GM18873 (cell line): ENCODE results near the gene COL24A1.
"Not testable (repeated sequence)": the region's sequence is repeated elsewhere in the genome, so short reads cannot be mapped to it uniquely, and the experiment has no call there.

ENCODE experiments used
- ATAC-seq: cut with Tn5 transposase; IDR thresholded peaks from one replicate; pipeline ENCODE4 v1.9.1; 2021; ENCODE audit warnings: mild to moderate bottlenecking, moderate library complexity, moderate number of reproducible peaks; ENCODE audit not compliant: unreplicated experiment, low FRiP score

The COL24A1 gene

DNA sequence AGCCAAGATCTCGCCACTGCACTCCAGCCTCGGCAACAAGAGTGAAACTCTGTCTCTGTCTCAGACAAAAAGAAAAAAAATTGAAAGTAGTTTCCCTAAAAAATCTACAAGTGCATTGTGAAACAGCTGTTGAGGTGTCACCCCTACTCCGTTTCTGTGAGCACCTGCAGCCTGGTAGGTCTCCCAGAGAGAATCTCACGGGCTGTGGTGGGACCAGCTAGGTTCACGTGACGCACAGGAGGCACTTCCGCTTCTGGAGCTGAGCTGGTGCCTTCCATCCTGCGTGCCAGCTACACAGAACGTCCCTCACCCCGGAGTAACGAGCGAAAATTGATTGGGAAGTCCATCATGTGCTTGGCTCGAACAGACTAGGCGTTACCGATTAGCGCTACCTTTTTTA is 66.8 kb downstream of the COL24A1 start:
- ATAC-seq = no peak

DNA sequence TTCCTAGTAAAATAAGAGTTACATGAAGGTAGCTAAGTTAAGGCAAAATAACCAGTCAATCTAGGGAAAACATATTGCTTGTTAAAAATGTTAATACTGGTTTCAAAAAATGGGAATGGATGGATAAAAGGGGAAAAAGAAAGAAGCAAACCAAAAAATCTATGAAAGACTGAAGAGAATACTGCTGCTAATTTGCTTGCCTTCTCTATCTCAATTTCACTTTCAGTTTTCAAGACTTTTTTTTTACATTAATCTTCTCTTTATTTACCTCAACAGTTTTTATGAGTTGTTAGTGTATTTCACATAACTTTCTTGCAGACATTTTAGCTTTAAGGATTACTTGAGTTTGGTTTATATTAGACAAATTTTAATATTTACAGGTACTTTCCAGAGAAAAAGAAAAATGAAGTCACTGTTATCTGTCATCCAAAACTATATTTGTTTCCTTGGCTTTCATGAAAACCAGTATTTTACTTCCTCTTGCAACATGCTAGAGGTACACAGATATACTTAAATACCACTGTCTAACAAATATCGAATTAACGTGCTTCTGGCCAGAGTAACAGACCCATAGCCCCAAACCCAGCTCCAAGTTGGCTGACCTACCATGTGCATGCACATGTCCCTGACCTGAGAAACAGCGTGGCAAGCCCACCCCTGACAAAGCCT is 70.7 kb downstream of the COL24A1 start:
- ATAC-seq = peak; percentile 42

DNA sequence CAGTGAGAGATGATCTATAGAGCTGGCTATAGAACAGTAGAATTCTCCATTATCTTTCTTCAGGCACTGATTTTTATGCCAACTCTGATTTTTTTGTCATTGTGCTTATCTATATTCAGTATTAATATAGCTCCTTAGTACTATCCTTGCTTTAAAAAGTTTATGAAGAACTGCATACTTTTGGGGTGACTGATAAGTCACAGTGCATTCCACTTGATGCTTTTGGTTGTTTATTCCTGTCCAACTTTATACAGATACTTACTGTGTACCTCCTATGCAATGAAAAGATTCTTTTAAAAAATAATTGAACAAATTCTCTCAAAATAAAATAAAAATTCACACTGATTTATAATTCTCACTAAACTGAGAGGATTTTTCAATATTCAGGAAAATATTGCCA is 71.6 kb downstream of the COL24A1 start:
- ATAC-seq = no peak

DNA sequence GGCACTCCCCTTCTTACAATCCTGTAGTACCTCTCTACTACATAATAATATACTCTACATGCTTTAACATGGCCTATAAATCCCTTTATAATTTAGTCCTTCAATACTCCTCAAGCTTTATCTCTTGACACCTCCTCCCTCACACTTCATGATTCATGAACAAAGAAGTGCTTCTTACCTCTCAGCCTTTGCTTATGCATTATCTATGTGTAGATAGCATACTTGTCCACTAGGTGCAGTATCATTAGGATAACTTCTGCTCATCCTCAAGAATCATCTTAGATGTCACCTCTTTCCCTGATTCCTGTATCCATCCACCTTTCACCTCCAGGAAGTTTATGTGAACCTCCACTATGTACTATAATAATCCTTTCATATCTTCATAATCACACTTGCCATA is 74.4 kb downstream of the COL24A1 start:
- ATAC-seq = no peak

DNA sequence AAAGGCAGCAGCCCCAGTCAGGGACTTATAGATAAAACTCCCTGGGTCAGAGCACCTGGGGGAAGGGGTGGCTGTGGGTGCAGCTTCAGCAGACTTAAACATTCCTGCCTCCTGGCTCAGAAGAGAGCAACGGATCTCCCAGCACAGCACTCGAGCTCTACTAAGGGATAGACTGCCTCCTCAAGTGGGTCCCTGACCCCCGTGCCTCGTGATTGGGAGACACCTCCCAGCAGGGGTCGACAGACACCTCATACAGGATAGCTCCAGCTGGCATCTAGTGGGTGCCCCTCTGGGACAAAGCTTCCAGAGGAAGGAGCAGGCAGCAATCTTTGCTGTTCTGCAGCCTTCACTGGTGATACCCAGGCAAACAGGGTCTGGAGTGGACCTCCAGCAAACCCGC is 84.1 kb downstream of the COL24A1 start:
- ATAC-seq = not testable (repeated sequence)

DNA sequence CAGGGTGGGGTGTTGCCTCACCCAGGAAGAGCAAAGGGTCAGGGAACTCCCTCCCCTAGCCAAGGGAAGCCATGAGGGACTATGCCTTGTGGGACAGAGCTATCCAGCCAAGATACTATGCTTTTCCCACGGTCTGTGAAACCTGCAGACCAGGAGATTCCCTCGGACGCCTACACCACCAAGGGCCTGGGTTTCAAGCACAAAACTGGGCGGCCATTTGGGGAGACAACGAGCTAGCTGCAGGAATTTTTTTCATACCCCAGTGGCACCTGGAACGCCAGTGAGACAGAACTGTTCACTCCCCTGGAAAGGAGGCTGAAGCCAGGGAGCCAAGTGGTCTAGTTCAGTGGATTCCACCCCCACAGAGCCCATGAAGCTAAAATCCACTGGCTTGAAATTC is 84.7 kb downstream of the COL24A1 start:
- ATAC-seq = not testable (repeated sequence)

DNA sequence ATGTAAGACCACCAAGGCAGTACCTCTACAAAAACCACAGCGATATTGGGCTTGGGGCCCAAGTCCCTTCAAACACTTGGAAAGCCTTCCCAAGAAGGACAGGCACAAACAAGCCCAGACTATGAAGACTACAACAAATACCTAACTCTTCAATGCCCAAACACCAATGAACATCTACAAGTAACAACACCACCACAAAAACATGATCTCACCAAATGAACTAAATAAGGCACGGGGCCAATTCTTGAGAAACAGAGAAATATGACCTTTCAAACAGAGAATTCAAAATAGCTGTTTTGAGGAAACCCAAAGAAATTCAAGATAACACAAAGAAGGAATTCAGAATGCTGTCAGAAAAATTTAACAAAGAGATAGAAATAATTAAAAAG is 86.8 kb downstream of the COL24A1 start:
- no peak for ATAC-seq

DNA sequence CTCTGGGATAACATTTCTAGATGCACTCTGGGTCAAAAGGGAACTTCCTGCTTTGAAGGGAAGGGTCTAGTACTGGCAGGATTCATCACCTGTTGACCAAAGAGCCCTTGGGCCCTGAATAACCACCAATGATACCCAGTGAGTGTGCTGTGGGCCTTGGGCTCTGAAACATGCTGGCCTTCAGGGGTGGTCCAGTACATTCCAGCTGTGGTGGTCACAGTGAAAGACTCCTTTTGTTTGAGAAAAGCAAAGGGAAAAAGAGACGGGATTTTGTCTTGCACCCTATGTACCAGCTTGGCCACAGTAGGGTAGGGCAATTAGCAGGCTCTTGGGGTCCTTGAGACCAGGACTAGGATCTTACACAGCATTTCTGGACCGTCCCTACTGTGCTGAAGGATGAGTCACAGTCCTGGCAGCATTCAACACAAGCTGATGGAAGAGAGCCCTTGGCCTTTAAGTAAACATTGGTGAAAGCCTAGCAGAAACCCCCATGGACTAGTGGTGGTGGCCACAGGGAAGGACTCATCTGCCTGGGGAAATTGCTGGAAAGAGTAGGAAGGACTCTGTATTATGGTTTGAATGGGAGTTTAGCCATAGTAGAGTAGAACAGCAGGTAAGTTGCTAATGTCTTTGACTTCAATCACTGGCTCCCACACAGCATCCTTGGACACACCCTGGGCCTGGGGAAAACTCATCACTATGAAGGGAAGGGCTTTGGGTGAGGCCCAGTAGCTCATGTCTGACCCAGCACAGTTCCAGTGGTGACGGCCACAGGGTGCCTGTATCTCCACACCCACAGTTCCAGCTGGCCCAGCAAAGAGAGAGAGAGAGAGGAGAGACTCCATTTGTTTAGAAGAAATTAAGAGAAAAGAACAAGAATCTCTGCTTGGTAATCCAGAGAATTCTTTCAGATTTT is 87.5 kb downstream of the COL24A1 start:
- no peak for ATAC-seq

DNA sequence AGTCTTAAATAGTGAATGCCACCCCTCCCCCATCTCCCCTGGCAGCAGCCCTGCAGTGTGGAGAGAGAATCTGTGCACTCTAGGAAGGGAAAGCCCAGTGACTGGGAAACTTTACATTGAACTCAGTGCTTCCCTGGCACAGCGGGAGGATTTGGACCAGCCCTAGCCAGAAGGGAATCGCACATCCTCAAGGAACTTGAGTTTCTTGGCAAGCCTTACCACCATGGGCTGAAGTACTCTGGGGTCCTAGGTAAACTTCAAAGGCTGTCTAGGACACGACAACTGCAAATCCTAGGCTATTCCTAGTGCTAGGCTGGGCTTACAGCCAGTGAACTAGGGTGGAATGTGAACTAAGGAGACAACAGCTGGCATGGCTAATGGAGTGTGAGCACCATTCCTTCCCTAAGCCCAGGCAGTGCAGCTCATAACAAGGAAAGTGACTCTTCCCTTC is 88.3 kb downstream of the COL24A1 start:
- ATAC-seq = no peak

DNA sequence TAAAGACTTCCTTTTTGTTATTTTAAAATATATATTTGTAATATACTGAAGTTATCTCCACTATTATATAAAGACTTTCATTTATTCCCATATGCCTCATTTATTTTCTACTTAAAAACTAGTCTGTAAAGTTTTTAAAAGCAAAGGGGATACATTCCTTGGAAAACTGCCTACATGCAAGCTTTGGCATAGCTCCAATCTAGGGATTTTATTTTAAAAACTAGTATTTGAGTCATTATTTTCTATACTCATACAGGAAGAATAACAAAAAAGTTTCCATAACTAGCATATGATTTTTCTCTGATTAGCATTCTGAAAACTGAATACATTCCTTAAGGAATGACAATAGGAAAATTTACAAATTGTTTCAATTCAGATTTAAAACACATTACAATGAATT is 88.9 kb downstream of the COL24A1 start:
- no peak for ATAC-seq

DNA sequence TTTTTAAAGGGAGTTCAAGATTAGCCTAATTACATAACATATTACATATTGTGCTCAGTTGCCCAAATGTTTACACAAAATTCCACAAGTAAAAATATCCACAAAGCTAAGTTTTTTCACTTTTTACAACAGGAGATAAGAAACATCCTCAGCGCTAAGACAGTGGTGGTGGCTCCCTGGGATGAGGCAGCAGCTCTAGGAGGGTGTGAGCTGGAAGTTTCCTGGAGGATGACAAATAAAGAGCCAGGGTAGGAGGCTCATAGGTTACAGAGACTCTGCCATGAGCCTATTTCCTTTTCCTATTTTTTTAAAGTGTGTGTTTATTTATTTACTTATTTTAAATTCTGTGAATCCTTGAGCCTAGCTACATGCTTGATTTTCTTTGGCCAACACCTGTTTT is 91.7 kb downstream of the COL24A1 start:
- no peak for ATAC-seq

DNA sequence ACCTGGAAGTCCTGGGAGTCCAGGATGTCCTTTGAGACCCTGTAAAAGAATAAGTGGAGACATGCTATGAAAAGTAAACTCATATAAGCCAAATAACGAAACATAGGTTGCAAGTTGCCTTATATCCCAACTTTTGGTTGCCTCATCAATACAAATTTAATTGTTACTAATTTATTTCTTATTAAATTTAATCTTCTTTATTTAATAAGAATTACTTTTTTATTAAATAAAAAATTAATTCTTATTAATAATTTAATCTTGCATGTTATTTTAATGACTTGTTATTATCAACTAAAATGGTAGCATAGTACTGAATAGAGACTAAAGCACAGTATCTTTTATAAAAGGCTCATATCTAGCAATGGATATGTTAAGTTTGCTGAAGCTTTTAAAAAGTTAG is 92.9 kb downstream of the COL24A1 start:
- ATAC-seq = no peak

DNA sequence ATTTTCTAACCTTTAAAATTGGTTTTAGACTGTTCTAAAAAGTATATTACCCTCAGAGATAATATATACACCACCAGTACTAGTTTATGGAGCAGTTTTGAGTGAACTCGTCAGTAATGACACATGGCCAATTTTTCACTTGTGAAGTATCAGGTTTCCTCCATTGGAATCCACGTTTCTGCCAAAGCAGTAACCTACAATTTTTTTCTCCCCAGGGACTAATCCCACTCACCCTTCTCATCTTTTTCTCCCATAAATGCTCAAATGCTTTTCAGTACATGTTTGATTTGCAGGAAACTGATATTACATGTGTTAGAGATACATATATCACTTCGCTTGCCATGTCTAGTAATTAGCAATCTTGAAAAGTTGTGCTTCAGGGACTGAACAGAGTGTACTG is 94.1 kb downstream of the COL24A1 start:
- no peak for ATAC-seq

DNA sequence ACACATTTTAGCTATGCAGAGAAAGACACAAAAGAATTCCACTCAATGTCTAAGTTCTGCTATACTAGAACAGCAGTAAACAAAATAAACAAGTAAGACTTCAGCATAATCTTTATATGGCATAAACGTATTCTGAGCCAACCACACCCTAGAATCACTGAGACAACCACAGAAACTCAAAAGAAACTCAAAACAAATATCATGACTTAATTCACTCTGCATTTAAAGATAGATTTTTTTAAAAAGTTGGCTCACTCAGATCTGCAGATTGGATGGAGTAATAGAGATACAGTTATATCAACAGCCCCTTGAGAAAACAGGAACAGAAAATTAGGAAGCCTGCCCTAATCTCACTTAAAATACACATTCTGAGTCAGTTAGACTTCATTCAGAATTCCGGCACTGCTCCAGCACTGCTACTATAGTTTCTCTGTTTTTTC is 95.0 kb downstream of the COL24A1 start:
- no peak for ATAC-seq

DNA sequence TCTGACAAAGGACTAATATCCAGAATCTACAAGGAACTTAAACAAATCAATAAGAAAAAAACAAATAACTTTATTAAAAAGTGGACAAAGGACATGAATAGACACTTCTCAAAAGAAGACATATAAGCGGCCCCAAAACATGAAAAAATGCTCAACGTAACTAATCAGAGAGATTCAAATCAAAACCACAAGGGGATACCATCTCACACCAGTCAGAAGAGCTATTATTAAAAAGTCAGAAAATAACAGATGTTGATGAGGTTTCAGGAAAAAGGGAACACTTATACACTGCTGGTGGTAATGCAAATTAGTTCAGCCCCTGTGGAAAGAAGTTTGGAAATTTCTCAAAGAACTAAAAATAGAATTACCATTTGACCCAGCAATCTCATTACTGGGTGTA is 102.2 kb downstream of the COL24A1 start:
- ATAC-seq = no peak

DNA sequence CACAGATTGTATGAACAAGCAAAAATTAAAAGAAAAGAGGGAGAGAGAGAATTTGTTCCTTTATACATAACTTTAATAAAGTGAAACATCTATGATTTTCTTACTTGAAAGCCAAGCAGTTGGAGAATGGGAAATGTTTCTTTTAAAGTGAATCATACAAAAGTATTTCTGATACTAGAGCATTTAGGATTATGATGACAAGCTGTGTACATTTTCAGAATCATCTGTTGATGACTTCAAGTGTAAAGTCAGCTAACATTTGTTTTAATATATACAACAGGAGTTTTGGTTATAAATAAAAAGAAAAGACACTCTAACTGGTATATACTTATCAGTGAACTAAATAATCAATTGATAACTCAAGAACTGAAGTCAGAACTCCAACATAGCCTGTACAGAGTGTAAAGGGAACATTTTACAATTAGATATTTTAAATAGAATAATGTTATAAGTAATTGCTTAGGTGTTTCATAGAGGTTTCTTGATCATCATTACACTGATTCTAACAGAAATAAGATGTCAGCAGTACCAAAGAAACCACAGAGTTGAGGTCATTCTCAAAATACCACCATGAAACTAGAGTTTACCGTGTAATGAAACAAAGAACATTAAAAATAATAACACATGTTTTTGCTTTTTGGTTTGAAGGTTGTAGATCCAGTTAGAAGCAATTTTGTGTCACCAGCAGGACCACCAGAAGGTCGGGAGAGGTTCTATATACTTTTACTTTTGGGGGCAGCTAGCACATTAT is 103.4 kb downstream of the COL24A1 start:
- no peak for ATAC-seq

DNA sequence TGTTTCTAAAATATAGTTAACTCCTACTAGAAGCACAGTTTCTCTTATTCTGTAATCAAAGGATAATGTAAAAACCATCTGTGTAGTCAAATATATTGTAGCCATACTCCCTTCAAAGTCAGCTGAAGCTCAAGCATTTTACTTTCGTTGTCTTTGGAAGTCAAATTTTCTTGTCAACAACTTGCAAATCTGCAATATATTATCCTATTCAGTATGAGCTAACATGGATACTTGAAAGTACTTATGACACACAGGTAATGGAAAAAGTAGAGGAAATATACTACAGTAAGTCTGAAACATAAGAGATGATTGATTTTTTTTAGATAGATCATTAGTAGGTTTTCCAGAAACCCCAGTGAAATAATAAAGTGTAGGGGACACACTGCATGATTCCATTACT is 121.5 kb downstream of the COL24A1 start:
- ATAC-seq = no peak

DNA sequence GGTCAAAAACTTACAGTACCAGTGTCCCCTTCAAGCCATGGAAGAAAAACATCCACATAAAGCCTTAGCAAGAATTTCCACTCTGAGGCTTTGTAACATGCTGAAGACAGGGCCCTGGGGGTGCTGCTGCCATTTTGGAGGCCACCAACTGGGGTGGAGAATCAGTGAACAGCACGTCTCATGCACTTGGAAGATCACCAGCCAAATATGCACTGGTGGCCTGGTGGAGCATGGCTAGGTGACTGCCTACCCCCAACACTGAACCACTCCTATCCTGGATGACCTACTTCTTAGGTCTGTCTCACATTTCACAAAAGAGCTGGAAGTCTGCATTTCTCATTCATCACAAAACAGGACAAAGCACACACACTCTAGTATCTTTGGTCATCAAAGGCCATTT is 126.4 kb downstream of the COL24A1 start:
- no peak for ATAC-seq

DNA sequence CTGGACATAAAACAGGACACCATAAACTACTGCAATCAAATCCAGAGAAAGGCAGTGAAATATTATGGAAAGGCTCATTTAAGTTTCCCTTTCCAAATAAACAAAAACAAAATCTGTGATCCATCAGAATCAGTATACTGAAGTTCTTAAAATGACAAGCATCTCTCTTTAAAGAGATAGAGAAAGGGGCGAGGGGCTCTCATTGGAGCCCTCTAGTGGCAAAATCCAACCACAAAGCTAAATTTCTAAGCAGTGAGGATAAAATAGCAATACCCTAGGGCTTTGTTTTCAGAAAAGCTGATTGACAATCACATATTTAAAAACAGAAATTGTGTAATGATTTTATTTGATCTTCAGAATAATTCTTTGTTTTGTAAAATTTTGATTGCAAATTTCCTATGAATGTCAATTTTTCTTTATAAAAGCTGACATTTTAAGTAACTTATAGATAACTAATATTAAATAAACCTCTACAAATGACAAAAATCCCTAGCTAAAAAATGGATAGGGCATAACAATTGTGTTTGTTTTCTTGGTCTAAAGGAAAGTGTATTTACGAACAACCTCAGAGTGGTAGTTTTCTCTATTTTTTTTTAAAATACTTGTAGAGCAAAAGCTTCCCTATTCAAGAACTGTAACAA is 138.2 kb downstream of the COL24A1 start:
- no peak for ATAC-seq

DNA sequence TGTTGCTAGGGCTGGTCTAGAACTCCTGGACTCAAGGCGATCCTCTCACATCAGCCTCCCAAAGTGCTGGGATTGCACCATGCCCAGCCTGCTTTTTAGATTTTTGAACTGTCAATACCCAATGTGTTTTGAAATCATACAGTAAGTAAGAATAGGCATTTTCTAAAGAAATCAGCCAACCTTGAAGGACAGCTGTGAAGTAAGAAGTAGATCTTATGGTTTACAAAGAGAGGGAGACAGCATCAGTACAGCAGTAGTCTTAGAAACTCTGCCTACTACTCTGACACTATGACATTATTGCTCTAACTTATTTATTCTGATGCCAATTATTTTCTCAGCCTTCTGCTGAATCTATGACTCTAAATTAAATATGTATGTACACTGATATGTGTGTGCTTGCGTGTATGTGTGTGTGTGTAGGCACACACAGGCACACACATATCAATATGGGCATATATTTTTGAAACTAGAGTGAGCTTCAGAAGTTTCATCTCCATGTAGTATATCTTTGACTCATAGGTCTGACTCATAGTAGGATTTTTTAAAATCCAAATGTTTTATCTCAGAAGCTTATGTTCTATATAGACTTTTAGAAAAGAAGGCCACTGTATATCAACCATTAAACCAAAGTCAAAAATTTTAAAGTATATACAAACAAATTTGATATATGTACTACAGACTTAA is 140.4 kb downstream of the COL24A1 start:
- ATAC-seq = peak; percentile 68
